ENCODE data around the gene GASK1A. TPM values are rescaled to one million over a fixed set of nuclear protein-coding genes. Genes with fewer than 3 reads are reported as not detected.

Gene GASK1A
- total and polyA plus RNA-seq, 10 donors = 0.43 to 4.0 (median 1.8) TPM

- TF ChIP-seq POLR2AphosphoS5 (IDR thresholded peaks at IDR 0.05) = peak in 1 of 3 donors; percentile 61
- no peak for TF ChIP-seq CTCF (IDR thresholded peaks at IDR 0.05 in 8 of 11, conservative IDR thresholded peaks at IDR 0.05 in 3 of 11)
- Histone ChIP-seq H3K36me3 (no peaks in the 10 kb centered on the region), H3K9me3 (no peaks in the 10 kb centered on the region), H3K27me3 (replicated peaks in 1 of 7) (no peaks in the 10 kb centered on the region), H3K27ac (peak overlapping the region in 4 of 8 donors; percentile 17 to 61 (median 46)), H3K4me1 (peaks cover 0 to 15% (median 1%) of the 10 kb centered on the region in 6 donors), H3K4me3 (no peak overlapping the region)
- intact Hi-C loops (cut with DNase I; ENCODE audit: low total_unique reads) = no loop called here
- 50 to 90% (median 72%) methylated on average over 1 to 2 of the region's 2 CpGs for WGBS, 5 donors
- DNase-seq = no peak
Measured at GRCh38 chr3:42996633-42997075, 17.5 kb downstream of the GASK1A start.

GRCh38 chr3:42999212-42999611 lies 20.1 kb downstream of the GASK1A start:
- no peak for TF ChIP-seq POLR2A (IDR thresholded peaks at IDR 0.05)
- Histone ChIP-seq H3K27ac (peak overlapping the region in 4 of 8 donors; percentile 28 to 64 (median 50)), H3K27me3 (replicated peaks in 1 of 7) (no peaks in the 10 kb centered on the region), H3K4me3 (no peak overlapping the region), H3K36me3 (no peaks in the 10 kb centered on the region), H3K4me1 (peaks cover 0 to 15% (median 3%) of the 10 kb centered on the region in 6 donors), H3K9me3 (no peaks in the 10 kb centered on the region)
- WGBS, 5 donors = 60 to 84% (median 73%) methylated on average over 2 to 3 of the region's 3 CpGs
- intact Hi-C loops (cut with DNase I; ENCODE audit: low total_unique reads) = no loop called here
- DNase-seq = no peak

- H3K27ac ChIP-seq = peak overlapping the region in 4 of 8 donors; percentile 28 to 64 (median 57)
- intact Hi-C loops (cut with DNase I; ENCODE audit: low total_unique reads) = no loop called here
- WGBS, 5 donors = 85 to 96% (median 92%) methylated on average over 4 of the region's 4 CpGs
Measured at GRCh38 chr3:42999632-43000031, 20.5 kb downstream of the GASK1A start.

GRCh38 chr3:43000387-43000786 lies 21.3 kb downstream of the GASK1A start:
- no peak for TF ChIP-seq CTCF (IDR thresholded peaks at IDR 0.05 in 8 of 11, conservative IDR thresholded peaks at IDR 0.05 in 3 of 11)
- TF ChIP-seq POLR2A (IDR thresholded peaks at IDR 0.05) = no peak
- no peak for TF ChIP-seq POLR2AphosphoS5 (IDR thresholded peaks at IDR 0.05)
- Histone ChIP-seq H3K9me3 (no peaks in the 10 kb centered on the region), H3K27ac (peak overlapping the region in 6 of 8 donors; percentile 40 to 64 (median 56)), H3K27me3 (replicated peaks in 1 of 7) (no peaks in the 10 kb centered on the region), H3K4me1 (peaks cover 0 to 15% (median 3%) of the 10 kb centered on the region in 6 donors), H3K4me3 (no peak overlapping the region), H3K36me3 (no peaks in the 10 kb centered on the region)
- 79 to 94% (median 90%) methylated on average over 4 of the region's 4 CpGs for WGBS, 5 donors
- no peak for DNase-seq
- intact Hi-C loops (cut with DNase I; ENCODE audit: low total_unique reads) = no loop called here

More at GRCh38 chr3:42999632-43000031, 20.5 kb downstream of the GASK1A start:
- Histone ChIP-seq H3K4me1 (peaks cover 0 to 15% (median 3%) of the 10 kb centered on the region in 6 donors), H3K9me3 (no peaks in the 10 kb centered on the region), H3K27me3 (replicated peaks in 1 of 7) (no peaks in the 10 kb centered on the region), H3K36me3 (no peaks in the 10 kb centered on the region), H3K4me3 (no peak overlapping the region)
- TF ChIP-seq CTCF (IDR thresholded peaks at IDR 0.05 in 8 of 11, conservative IDR thresholded peaks at IDR 0.05 in 3 of 11) (no peak), POLR2A (IDR thresholded peaks at IDR 0.05) (no peak), POLR2AphosphoS5 (IDR thresholded peaks at IDR 0.05) (no peak)
- DNase-seq = no peak
